ENCODE measurements around the gene SYT8.
"Not testable (repeated sequence)": the region's sequence is repeated elsewhere in the genome, so short reads cannot be mapped to it uniquely, and the experiment has no call there.

SYT8 gene

GRCh38 chr11:1834779-1835670 lies at the start of gene SYT8:
Gene SYT8 (plus strand): TSS chr11:1834990. CDS start chr11:1835106, 116 bp downstream.
- DNase-seq = no peak

- DNase-seq = no peak
Observed at GRCh38 chr11:1785749-1786413, 48.9 kb upstream of the SYT8 start.

GRCh38 chr11:1786466-1786865 lies 48.3 kb upstream of the SYT8 start:
- DNase-seq = no peak

- DNase-seq = no peak
Observed at GRCh38 chr11:1791912-1792311, 42.9 kb upstream of the SYT8 start.

- DNase-seq = no peak
Observed at GRCh38 chr11:1792461-1792860, 42.3 kb upstream of the SYT8 start.

GRCh38 chr11:1793081-1793480 lies 41.7 kb upstream of the SYT8 start:
- DNase-seq = no peak

GRCh38 chr11:1796413-1797011 lies 38.3 kb upstream of the SYT8 start:
- no peak for DNase-seq

GRCh38 chr11:1797391-1798125 lies 37.2 kb upstream of the SYT8 start:
- DNase-seq = no peak

GRCh38 chr11:1803246-1803645 lies 31.5 kb upstream of the SYT8 start:
- no peak for DNase-seq

GRCh38 chr11:1803835-1804519 lies 30.8 kb upstream of the SYT8 start:
- DNase-seq = not testable (repeated sequence)

- no peak for DNase-seq
Observed at GRCh38 chr11:1805525-1805924, 29.3 kb upstream of the SYT8 start.

- no peak for DNase-seq
Observed at GRCh38 chr11:1807264-1807995, 27.4 kb upstream of the SYT8 start.

- no peak for DNase-seq
Observed at GRCh38 chr11:1810761-1811160, 24.0 kb upstream of the SYT8 start.

GRCh38 chr11:1812274-1812673 lies 22.5 kb upstream of the SYT8 start:
- no peak for DNase-seq

GRCh38 chr11:1812801-1813200 lies 22.0 kb upstream of the SYT8 start:
- DNase-seq = no peak

- not testable (repeated sequence) for DNase-seq
Observed at GRCh38 chr11:1813356-1813755, 21.4 kb upstream of the SYT8 start.

GRCh38 chr11:1814691-1815090 lies 20.1 kb upstream of the SYT8 start:
- DNase-seq = no peak

- no peak for DNase-seq
Observed at GRCh38 chr11:1815311-1815710, 19.5 kb upstream of the SYT8 start.

GRCh38 chr11:1815751-1816150 lies 19.0 kb upstream of the SYT8 start:
- DNase-seq = no peak

GRCh38 chr11:1817000-1817399 lies 17.8 kb upstream of the SYT8 start:
- no peak for DNase-seq

GRCh38 chr11:1817511-1817910 lies 17.3 kb upstream of the SYT8 start:
- DNase-seq = no peak

GRCh38 chr11:1819074-1819473 lies 15.7 kb upstream of the SYT8 start:
- DNase-seq = no peak
